HG03025 (cell line): ENCODE data around the gene TSPAN14.
A peak's percentile ranks its signal among the peaks of the same experiment; 100 is the strongest.

ENCODE experiments used
- ATAC-seq: cut with Tn5 transposase; IDR thresholded peaks from one replicate; pipeline ENCODE4 v1.9.1; 2021; ENCODE audit warnings: mild to moderate bottlenecking, moderate library complexity; ENCODE audit not compliant: unreplicated experiment, low FRiP score

The TSPAN14 gene

GRCh38 chr10:80421707-80422536 is 32.2 kb upstream of the TSPAN14 start:
- peak; percentile 86 for ATAC-seq

- no peak for ATAC-seq
These were observed 28.2 kb upstream of the TSPAN14 start for GRCh38 chr10:80425901-80426300.

GRCh38 chr10:80427541-80427940 is 26.6 kb upstream of the TSPAN14 start:
- ATAC-seq, result no peak

- no peak for ATAC-seq
These were observed 24.6 kb upstream of the TSPAN14 start for GRCh38 chr10:80429521-80429973.

- ATAC-seq, result no peak
These were observed 21.0 kb upstream of the TSPAN14 start for GRCh38 chr10:80433134-80433533.

- ATAC-seq, result no peak
These were observed 17.5 kb upstream of the TSPAN14 start for GRCh38 chr10:80436446-80437098.

- ATAC-seq, result no peak
These were observed 16.9 kb upstream of the TSPAN14 start for GRCh38 chr10:80437227-80437626.

GRCh38 chr10:80441831-80442230 is 12.3 kb upstream of the TSPAN14 start:
- ATAC-seq, result no peak

GRCh38 chr10:80442879-80443278 is 11.2 kb upstream of the TSPAN14 start:
- no peak for ATAC-seq

- no peak for ATAC-seq
These were observed 10.6 kb upstream of the TSPAN14 start for GRCh38 chr10:80443531-80443974.

GRCh38 chr10:80444124-80444523 is 10.0 kb upstream of the TSPAN14 start:
- no peak for ATAC-seq

GRCh38 chr10:80444646-80445319 is 9.3 kb upstream of the TSPAN14 start:
- peak; percentile 71 for ATAC-seq

- ATAC-seq, result no peak
These were observed 6.5 kb upstream of the TSPAN14 start for GRCh38 chr10:80447436-80448190.

- ATAC-seq, result no peak
These were observed 5.7 kb upstream of the TSPAN14 start for GRCh38 chr10:80448209-80448942.

- no peak for ATAC-seq
These were observed 4.6 kb upstream of the TSPAN14 start for GRCh38 chr10:80449520-80449919.

GRCh38 chr10:80451132-80451531 is 3.0 kb upstream of the TSPAN14 start:
- no peak for ATAC-seq

GRCh38 chr10:80452069-80452468 is 2.0 kb upstream of the TSPAN14 start:
- ATAC-seq, result no peak

- ATAC-seq, result no peak
These were observed 1.5 kb upstream of the TSPAN14 start for GRCh38 chr10:80452640-80453039.

GRCh38 chr10:80453056-80453841 is 861 bp upstream of the TSPAN14 start:
- no peak for ATAC-seq
